ENCODE measurements around the gene TMEM130. TPM values are rescaled to one million over a fixed set of nuclear protein-coding genes. Genes with fewer than 3 reads are reported as not detected.

TMEM130 gene
- total RNA-seq, 2 experiments from 2014 or later = not detected

DNA sequence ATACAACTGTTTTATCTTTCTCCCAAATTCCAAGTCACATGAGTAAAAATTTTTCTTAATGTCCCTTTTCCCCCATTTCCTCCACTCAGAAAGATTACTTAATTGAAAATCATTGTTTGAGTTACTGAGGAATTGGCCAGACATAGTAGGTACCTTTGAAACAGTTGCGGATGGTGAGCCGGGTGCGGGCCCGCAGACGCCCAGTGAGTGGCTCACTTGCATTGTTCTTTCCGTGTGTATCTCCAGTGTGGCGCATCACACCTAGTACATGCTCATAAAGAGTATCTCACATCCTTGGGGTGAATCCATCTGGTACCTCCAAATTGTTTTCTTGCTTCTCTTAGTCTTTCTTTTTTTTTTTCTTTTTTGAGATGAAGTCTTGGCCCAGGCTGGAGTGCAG is 22.8 kb upstream of the TMEM130 start:
- Mint-ChIP-seq H3K4me1 (peaks cover 8% of the 10 kb centered on the region), H3K4me3 (no peak overlapping the region), H3K27ac (no peak overlapping the region), H3K27me3 (no peaks in the 10 kb centered on the region), H3K9me3 (no peaks in the 10 kb centered on the region), H3K36me3 (ENCODE audit: low read depth) (peaks cover 54% of the 10 kb centered on the region)
- POLR2A ChIA-PET = no interaction called here
- no peak for DNase-seq
- CTCF ChIA-PET = no interaction called here

GRCh38 chr7:98887038-98887437 is 17.2 kb upstream of the TMEM130 start:
- POLR2A ChIA-PET = no interaction called here
- Mint-ChIP-seq H3K4me3 (no peak overlapping the region), H3K4me1 (peaks cover 14% of the 10 kb centered on the region), H3K27me3 (no peaks in the 10 kb centered on the region), H3K36me3 (ENCODE audit: low read depth) (peaks cover 38% of the 10 kb centered on the region), H3K27ac (no peak overlapping the region), H3K9me3 (no peaks in the 10 kb centered on the region)
- DNase-seq = no peak
- CTCF ChIA-PET = interaction anchor here (1.1 to 3.7 kb wide), 2 partner anchors 9 kb away, joined by 3 to 24 read pairs; partner anchors contain the start of gene TRRAP

GRCh38 chr7:98884416-98884815 is 14.6 kb upstream of the TMEM130 start:
- no peaks in the 10 kb centered on the region for H3K9me3 Mint-ChIP-seq
- POLR2A ChIA-PET = no interaction called here
- CTCF ChIA-PET = interaction anchor here (0.6 to 0.7 kb wide), 2 partner anchors 14 to 16 kb away, joined by 4 read pairs; no protein-coding TSS in a partner anchor
- DNase-seq = no peak
- peaks cover 32% of the 10 kb centered on the region for H3K4me1 Mint-ChIP-seq
- H3K27me3 Mint-ChIP-seq = no peaks in the 10 kb centered on the region
- no peak overlapping the region for H3K4me3 Mint-ChIP-seq
- peaks cover 41% of the 10 kb centered on the region for H3K36me3 Mint-ChIP-seq (ENCODE audit: low read depth)
- H3K27ac Mint-ChIP-seq = no peak overlapping the region

- no peak for DNase-seq
- peak overlapping the region; percentile 50 for H3K4me3 Mint-ChIP-seq
- H3K27me3 Mint-ChIP-seq = no peaks in the 10 kb centered on the region
- CTCF ChIA-PET = interaction anchor here (0.7 to 1.5 kb wide), 4 partner anchors 9 to 102 kb away, joined by 3 to 6 read pairs (median 4); no protein-coding TSS in a partner anchor
- peaks cover 31% of the 10 kb centered on the region for H3K36me3 Mint-ChIP-seq (ENCODE audit: low read depth)
- H3K4me1 Mint-ChIP-seq = peaks cover 25% of the 10 kb centered on the region
- H3K27ac Mint-ChIP-seq = peak overlapping the region; percentile 87
- POLR2A ChIA-PET = no interaction called here
- no peaks in the 10 kb centered on the region for H3K9me3 Mint-ChIP-seq
Measured at GRCh38 chr7:98881561-98882315, 11.9 kb upstream of the TMEM130 start.

DNA sequence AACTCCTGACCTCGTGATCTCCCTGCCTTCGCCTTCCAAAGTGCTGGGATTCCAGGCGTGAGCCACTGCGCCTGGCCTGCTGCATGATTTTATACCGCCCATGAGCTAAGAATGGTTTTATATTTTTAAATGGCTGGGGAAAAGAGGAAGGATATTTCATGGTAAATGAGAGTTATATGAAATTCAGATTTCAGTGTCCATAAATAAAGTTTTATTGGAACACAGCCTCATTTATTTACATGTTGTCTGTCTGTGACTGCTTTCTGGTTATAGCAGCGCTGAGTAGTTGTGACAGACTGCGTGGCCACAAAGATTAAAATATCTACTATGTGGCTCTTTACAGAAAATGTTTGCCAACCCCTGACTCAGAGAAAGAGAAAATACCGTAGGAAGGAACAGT is 10.7 kb upstream of the TMEM130 start:
- POLR2A ChIA-PET = no interaction called here

GRCh38 chr7:98879979-98880315 is 10.1 kb upstream of the TMEM130 start:
- POLR2A ChIA-PET = no interaction called here
- no peaks in the 10 kb centered on the region for H3K27me3 Mint-ChIP-seq
- peak overlapping the region; percentile 96 for H3K4me3 Mint-ChIP-seq
- no peaks in the 10 kb centered on the region for H3K9me3 Mint-ChIP-seq
- no peak for DNase-seq
- CTCF ChIA-PET = interaction anchor here (0.6 to 3.2 kb wide), 12 partner anchors 8 to 1746 kb away, joined by 3 to 24 read pairs (median 4); partner anchors contain the start of gene ARPC1A
- H3K27ac Mint-ChIP-seq = peak overlapping the region; percentile 95
- H3K36me3 Mint-ChIP-seq (ENCODE audit: low read depth) = peaks cover 31% of the 10 kb centered on the region
- peaks cover 25% of the 10 kb centered on the region for H3K4me1 Mint-ChIP-seq

More for the DNA sequence above, 10.7 kb upstream of the TMEM130 start:
- H3K27ac Mint-ChIP-seq = peak overlapping the region; percentile 95
- H3K4me1 Mint-ChIP-seq = peaks cover 25% of the 10 kb centered on the region
- peaks cover 31% of the 10 kb centered on the region for H3K36me3 Mint-ChIP-seq (ENCODE audit: low read depth)
- no peaks in the 10 kb centered on the region for H3K9me3 Mint-ChIP-seq
- CTCF ChIA-PET = interaction anchor here (1.0 to 1.6 kb wide), 3 partner anchors 16 to 69 kb away, joined by 3 read pairs; no protein-coding TSS in a partner anchor
- H3K27me3 Mint-ChIP-seq = no peaks in the 10 kb centered on the region
- peak overlapping the region; percentile 96 for H3K4me3 Mint-ChIP-seq
- no peak for DNase-seq

DNA sequence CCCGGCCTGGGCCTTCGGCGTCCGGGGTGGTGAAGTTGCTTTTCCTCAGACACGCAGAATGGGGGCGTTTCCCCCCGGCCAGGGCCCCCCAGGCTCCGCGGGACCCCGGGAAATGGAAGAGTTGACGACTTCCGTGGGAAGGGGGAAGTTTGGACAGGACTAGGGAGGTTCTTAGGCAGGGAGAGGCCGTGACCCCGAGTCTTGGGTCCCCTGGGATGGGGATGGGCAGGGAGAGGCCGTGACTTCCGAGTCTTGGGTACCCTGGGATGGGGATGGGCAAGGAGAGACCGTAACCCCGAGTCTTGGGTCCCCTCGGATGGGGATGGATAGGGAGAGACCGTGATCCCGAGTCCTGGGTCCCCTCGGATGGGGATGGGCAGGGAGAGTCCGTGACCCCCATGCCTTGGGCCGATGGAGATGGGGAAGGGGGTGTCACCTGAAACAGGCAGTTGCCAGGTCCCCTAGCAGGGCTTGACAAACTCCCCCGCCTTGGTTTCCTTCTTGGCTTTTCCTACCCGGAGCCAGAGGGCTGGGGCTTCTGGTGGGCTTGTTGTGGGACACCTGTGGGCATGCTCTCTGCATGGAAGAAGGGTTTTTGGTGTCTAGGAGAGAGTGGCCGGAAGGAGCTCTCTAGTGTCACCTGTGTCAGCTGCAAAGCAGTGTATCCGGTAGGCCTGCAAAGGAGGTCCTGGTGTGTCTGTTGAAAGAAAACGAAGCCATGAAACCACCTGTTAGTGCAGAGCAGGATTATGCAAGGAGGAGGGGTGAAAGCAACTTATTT is 9.6 kb upstream of the TMEM130 start:
- no peaks in the 10 kb centered on the region for H3K9me3 Mint-ChIP-seq
- ChIA-PET CTCF (interaction anchor here (0.6 to 3.2 kb wide), 19 partner anchors 8 to 1746 kb away, joined by 3 to 24 read pairs (median 3); partner anchors contain the start of genes ARPC1A and TMEM130), POLR2A (no interaction called here)
- H3K36me3 Mint-ChIP-seq (ENCODE audit: low read depth) = peaks cover 27% of the 10 kb centered on the region
- DNase-seq = peak; percentile 84
- H3K27me3 Mint-ChIP-seq = no peaks in the 10 kb centered on the region
- peak overlapping the region; percentile 95 for H3K27ac Mint-ChIP-seq
- peaks cover 25% of the 10 kb centered on the region for H3K4me1 Mint-ChIP-seq
- peak overlapping the region; percentile 96 for H3K4me3 Mint-ChIP-seq

- no peaks in the 10 kb centered on the region for H3K27me3 Mint-ChIP-seq
- ChIA-PET POLR2A (interaction anchor here (0.6 kb wide), 2 partner anchors 36 to 728 kb away, joined by 3 read pairs; no protein-coding TSS in a partner anchor), CTCF (interaction anchor here (0.6 to 3.2 kb wide), 20 partner anchors 10 to 908 kb away, joined by 3 to 24 read pairs (median 3); partner anchors contain the start of genes ARPC1A and TMEM130)
- DNase-seq = peak; percentile 71
- H3K36me3 Mint-ChIP-seq (ENCODE audit: low read depth) = peaks cover 19% of the 10 kb centered on the region
- H3K4me1 Mint-ChIP-seq = peaks cover 21% of the 10 kb centered on the region
- no peaks in the 10 kb centered on the region for H3K9me3 Mint-ChIP-seq
- H3K27ac Mint-ChIP-seq = peak within 1 kb of the TSS; percentile 95
- peak within 1 kb of the TSS; percentile 96 for H3K4me3 Mint-ChIP-seq
Measured at GRCh38 chr7:98878365-98879197, 8.8 kb upstream of the TMEM130 start, which contains the start of gene TRRAP. Gene TRRAP, plus strand, starts transcription at chr7:98878532. Its CDS starts 2,619 bp downstream, at chr7:98881151.

GRCh38 chr7:98877692-98878364 is 8.0 kb upstream of the TMEM130 start:
- H3K4me3 Mint-ChIP-seq = peak overlapping the region; percentile 52
- peak overlapping the region; percentile 66 for H3K27ac Mint-ChIP-seq
- CTCF ChIA-PET = interaction anchor here (0.6 to 3.2 kb wide), 11 partner anchors 9 to 448 kb away, joined by 3 to 24 read pairs (median 4); partner anchors contain the start of genes ARPC1A and TMEM130
- no peaks in the 10 kb centered on the region for H3K27me3 Mint-ChIP-seq
- H3K4me1 Mint-ChIP-seq = peaks cover 20% of the 10 kb centered on the region
- POLR2A ChIA-PET = interaction anchor here (0.6 kb wide), 2 partner anchors 36 to 728 kb away, joined by 3 read pairs; no protein-coding TSS in a partner anchor
- peaks cover 16% of the 10 kb centered on the region for H3K36me3 Mint-ChIP-seq (ENCODE audit: low read depth)
- DNase-seq = no peak
- no peaks in the 10 kb centered on the region for H3K9me3 Mint-ChIP-seq

GRCh38 chr7:98877146-98877545 is 7.3 kb upstream of the TMEM130 start:
- peak overlapping the region; percentile 52 for H3K4me3 Mint-ChIP-seq
- no peaks in the 10 kb centered on the region for H3K27me3 Mint-ChIP-seq
- no peaks in the 10 kb centered on the region for H3K9me3 Mint-ChIP-seq
- POLR2A ChIA-PET = no interaction called here
- peaks cover 13% of the 10 kb centered on the region for H3K36me3 Mint-ChIP-seq (ENCODE audit: low read depth)
- peaks cover 18% of the 10 kb centered on the region for H3K4me1 Mint-ChIP-seq
- peak overlapping the region; percentile 66 for H3K27ac Mint-ChIP-seq
- CTCF ChIA-PET = interaction anchor here (2.2 to 3.2 kb wide), 2 partner anchors 8 to 11 kb away, joined by 8 to 24 read pairs; partner anchors contain the start of gene TMEM130
- no peak for DNase-seq

DNA sequence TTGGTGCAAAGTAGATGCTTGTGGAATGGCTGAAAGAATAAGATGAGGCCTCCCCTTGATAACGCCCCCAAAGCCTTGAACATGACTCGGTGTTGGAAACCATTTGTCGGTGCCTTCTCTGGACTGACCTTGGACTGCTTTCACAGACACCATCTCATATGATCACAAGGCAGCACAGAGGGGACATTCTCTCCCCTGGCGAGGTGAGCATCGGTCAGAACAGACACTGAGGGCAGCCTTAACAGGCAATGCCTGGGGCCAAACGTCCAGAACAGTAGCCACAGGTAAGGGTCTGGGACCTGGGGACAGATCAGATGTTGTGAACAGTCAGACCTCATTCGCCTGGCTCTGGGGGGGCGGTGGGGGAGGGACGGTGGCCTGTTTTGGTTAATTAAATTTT is 5.7 kb upstream of the TMEM130 start:
- no peak overlapping the region for H3K4me3 Mint-ChIP-seq
- POLR2A ChIA-PET = no interaction called here
- no peaks in the 10 kb centered on the region for H3K9me3 Mint-ChIP-seq
- H3K27me3 Mint-ChIP-seq = peaks cover 7% of the 10 kb centered on the region
- peaks cover 2% of the 10 kb centered on the region for H3K36me3 Mint-ChIP-seq (ENCODE audit: low read depth)
- no peak for DNase-seq
- no peak overlapping the region for H3K27ac Mint-ChIP-seq
- CTCF ChIA-PET = interaction anchor here (0.6 kb wide), 1 partner anchor 425 kb away, joined by 4 read pairs; no protein-coding TSS in a partner anchor
- H3K4me1 Mint-ChIP-seq = peaks cover 11% of the 10 kb centered on the region

Data from activated CD4-positive, alpha-beta T cell treated with anti-CD3 and anti-CD28 coated beads, Interleukin-2, amount 10 ng/mL, durations not matched to agents 7 days and 5 days (primary cell).